ENCODE measurements around the gene OR4D1. TPM values are rescaled to one million over a fixed set of nuclear protein-coding genes. Genes with fewer than 3 reads are reported as not detected.

OR4D1 gene
- total and polyA plus RNA-seq, 9 of the 15 experiments (the other 6 are each of a cell fraction or from before 2014, with no cell fraction given) = not detected

DNA sequence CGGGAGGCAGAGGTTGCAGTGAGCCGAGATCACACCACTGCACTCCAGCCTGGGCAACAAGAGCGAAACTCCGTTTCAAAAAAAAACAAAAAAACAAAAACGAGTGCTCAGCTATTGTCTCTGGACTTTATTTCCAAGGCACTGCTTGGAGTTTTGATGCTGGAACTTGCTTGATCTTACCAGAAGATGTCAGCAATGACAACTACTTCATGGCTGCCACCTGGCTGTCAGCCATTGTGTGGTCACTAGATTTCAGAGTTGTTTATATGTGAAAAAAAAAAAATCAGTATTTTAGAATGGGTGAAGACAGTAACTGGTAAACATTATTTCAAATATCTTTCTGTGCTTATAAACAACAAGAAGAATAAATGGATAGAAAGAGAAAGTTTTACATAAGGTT, 26.3 kb upstream of the OR4D1 start (continued):
- TF ChIP-seq, protein P1, sequence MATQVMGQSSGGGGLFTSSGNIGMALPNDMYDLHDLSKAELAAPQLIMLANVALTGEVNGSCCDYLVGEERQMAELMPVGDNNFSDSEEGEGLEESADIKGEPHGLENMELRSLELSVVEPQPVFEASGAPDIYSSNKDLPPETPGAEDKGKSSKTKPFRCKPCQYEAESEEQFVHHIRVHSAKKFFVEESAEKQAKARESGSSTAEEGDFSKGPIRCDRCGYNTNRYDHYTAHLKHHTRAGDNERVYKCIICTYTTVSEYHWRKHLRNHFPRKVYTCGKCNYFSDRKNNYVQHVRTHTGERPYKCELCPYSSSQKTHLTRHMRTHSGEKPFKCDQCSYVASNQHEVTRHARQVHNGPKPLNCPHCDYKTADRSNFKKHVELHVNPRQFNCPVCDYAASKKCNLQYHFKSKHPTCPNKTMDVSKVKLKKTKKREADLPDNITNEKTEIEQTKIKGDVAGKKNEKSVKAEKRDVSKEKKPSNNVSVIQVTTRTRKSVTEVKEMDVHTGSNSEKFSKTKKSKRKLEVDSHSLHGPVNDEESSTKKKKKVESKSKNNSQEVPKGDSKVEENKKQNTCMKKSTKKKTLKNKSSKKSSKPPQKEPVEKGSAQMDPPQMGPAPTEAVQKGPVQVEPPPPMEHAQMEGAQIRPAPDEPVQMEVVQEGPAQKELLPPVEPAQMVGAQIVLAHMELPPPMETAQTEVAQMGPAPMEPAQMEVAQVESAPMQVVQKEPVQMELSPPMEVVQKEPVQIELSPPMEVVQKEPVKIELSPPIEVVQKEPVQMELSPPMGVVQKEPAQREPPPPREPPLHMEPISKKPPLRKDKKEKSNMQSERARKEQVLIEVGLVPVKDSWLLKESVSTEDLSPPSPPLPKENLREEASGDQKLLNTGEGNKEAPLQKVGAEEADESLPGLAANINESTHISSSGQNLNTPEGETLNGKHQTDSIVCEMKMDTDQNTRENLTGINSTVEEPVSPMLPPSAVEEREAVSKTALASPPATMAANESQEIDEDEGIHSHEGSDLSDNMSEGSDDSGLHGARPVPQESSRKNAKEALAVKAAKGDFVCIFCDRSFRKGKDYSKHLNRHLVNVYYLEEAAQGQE (IDR thresholded peaks at IDR 0.05; ENCODE audit: borderline replicate concordance) = peak; percentile 78; the same call in 1 of the 2 replicates
- TF ChIP-seq, protein P1 (CRISPR knock-in tag; IDR thresholded peaks at IDR 0.05; ENCODE audit: low read depth) = no peak
- TF ChIP-seq DDX20 (tag; IDR thresholded peaks at IDR 0.05; ENCODE audit: low read depth) = no peak
- TF ChIP-seq, protein P2, sequence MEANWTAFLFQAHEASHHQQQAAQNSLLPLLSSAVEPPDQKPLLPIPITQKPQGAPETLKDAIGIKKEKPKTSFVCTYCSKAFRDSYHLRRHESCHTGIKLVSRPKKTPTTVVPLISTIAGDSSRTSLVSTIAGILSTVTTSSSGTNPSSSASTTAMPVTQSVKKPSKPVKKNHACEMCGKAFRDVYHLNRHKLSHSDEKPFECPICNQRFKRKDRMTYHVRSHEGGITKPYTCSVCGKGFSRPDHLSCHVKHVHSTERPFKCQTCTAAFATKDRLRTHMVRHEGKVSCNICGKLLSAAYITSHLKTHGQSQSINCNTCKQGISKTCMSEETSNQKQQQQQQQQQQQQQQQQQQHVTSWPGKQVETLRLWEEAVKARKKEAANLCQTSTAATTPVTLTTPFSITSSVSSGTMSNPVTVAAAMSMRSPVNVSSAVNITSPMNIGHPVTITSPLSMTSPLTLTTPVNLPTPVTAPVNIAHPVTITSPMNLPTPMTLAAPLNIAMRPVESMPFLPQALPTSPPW (CRISPR knock-in tag; IDR thresholded peaks at IDR 0.05) = no peak
